ENCODE measurements around the gene A2M.

A2M gene

DNA sequence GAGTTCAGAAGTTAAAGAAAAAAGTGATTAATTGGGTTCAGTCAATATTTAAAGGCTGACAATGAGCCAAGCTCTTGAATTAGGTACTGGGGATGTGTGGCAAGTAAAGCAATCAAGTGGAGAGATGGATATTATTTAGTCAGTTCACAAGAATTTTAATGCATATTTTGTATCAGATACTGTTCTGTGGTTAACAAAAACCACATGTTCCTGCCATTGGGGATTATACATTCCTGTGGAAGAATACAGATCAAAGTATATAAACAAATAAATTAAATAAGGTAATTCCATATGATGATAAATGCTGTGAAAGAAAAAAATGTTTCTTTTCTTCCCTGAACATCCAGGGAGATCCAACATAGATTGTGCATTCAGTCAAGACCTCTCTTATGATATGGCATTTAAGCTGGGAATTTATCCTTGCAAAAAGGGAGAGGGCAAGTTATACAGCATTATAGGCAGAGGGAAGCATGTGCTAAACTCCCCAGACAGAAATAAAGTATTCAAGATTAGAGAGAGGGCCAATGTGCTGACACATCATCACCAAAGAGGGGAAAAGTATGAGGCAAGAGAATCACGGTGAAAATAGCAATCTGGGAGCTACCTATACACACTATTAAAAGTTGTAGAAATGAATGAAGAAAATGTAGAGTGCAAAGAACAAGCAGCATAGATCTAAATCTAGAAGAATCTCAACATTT is 17.6 kb upstream of the A2M start:
- Histone ChIP-seq H3K4me3 (ENCODE audit: low read length) (no peak overlapping the region), H3K27me3 (ENCODE audit: control insufficient read depth, insufficient read depth, low read length) (no peaks in the 10 kb centered on the region), H3K9ac (ENCODE audit: low read length) (no peak overlapping the region), H3K36me3 (ENCODE audit: control insufficient read depth, insufficient read depth, low read length) (no peaks in the 10 kb centered on the region), H3K27ac (ENCODE audit: low read depth, low read length) (no peak overlapping the region), H3K4me1 (ENCODE audit: control insufficient read depth, insufficient read depth, low read length) (no peaks in the 10 kb centered on the region)

- H3K36me3 ChIP-seq (ENCODE audit: control insufficient read depth, insufficient read depth, low read length) = no peaks in the 10 kb centered on the region
- no peaks in the 10 kb centered on the region for H3K27me3 ChIP-seq (ENCODE audit: control insufficient read depth, insufficient read depth, low read length)
- no peak overlapping the region for H3K9ac ChIP-seq (ENCODE audit: low read length)
- no peaks in the 10 kb centered on the region for H3K4me1 ChIP-seq (ENCODE audit: control insufficient read depth, insufficient read depth, low read length)
- H3K4me3 ChIP-seq (ENCODE audit: low read length) = no peak overlapping the region
- no peak overlapping the region for H3K27ac ChIP-seq (ENCODE audit: low read depth, low read length)
Observed at GRCh38 chr12:9132008-9132535, 16.4 kb upstream of the A2M start.

- Histone ChIP-seq H3K9ac (ENCODE audit: low read length) (no peak overlapping the region), H3K36me3 (ENCODE audit: control insufficient read depth, insufficient read depth, low read length) (no peaks in the 10 kb centered on the region), H3K4me1 (ENCODE audit: control insufficient read depth, insufficient read depth, low read length) (no peaks in the 10 kb centered on the region), H3K27ac (ENCODE audit: low read depth, low read length) (no peak overlapping the region), H3K27me3 (ENCODE audit: control insufficient read depth, insufficient read depth, low read length) (no peaks in the 10 kb centered on the region), H3K4me3 (ENCODE audit: low read length) (no peak overlapping the region)
Observed at GRCh38 chr12:9130244-9130643, 14.5 kb upstream of the A2M start.

DNA sequence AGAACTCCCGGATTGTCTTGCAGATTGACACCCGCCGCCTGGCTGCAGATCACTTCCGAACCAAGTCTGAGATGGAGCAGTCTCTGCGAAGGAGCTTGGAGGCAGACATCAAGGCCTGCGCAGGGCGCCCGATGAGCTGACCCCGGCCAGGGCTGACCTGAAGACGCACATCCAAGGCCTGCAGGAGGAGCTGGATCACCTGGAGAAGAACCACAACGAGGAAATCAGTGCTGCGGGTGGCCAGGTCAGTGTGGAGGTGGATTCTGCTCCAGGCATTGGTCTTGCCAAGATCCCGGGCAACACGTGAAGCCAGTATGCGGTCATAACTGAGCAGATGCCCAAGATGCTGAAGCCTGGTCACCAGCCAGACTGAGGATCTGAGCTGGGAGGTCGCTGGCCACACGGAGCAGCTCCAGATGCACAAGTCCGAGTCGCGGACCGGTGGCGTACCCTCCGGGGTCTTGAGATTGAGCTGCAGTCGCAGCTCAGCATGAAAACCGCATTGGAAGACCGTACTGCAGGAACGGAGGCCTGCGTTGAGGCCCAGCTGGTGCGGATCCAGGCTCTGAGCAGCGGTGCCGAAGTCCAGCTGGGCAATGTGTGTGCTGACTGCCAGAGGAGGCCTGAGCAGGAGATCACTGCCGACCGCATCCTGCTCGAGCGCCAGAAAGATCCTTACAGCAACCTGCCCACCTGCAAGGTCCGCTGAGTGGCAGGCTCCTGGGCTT is 12.4 kb upstream of the A2M start:
- no peak overlapping the region for H3K4me3 ChIP-seq (ENCODE audit: low read length)

DNA sequence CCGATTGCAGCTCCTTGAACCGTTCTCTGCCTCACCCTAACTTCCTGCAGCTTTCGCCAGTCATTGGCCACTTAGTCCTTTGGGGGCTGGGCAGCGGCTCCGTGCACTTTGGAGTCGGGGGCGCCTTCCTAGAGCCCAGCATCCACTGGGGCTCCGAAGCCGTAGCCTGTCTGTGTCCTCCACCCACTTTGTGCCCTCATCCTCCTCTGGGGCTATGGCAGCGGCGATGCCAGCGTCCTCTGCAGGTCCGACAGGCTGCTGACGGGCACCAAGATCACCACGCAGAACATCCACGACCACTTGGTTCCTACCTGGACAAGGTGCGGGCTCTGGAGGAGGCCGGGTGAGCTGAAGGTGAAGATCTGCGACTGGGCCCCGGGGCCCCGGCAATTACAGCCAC is 11.8 kb upstream of the A2M start:
- Histone ChIP-seq H3K27me3 (ENCODE audit: control insufficient read depth, insufficient read depth, low read length) (no peaks in the 10 kb centered on the region), H3K27ac (ENCODE audit: low read depth, low read length) (no peak overlapping the region), H3K36me3 (ENCODE audit: control insufficient read depth, insufficient read depth, low read length) (no peaks in the 10 kb centered on the region), H3K9ac (ENCODE audit: low read length) (no peak overlapping the region), H3K4me3 (ENCODE audit: low read length) (no peak overlapping the region), H3K4me1 (ENCODE audit: control insufficient read depth, insufficient read depth, low read length) (no peaks in the 10 kb centered on the region)

More for the DNA sequence above, 12.4 kb upstream of the A2M start:
- Histone ChIP-seq H3K27ac (ENCODE audit: low read depth, low read length) (no peak overlapping the region), H3K9ac (ENCODE audit: low read length) (no peak overlapping the region), H3K27me3 (ENCODE audit: control insufficient read depth, insufficient read depth, low read length) (no peaks in the 10 kb centered on the region), H3K4me1 (ENCODE audit: control insufficient read depth, insufficient read depth, low read length) (no peaks in the 10 kb centered on the region), H3K36me3 (ENCODE audit: control insufficient read depth, insufficient read depth, low read length) (no peaks in the 10 kb centered on the region)

- Histone ChIP-seq H3K9ac (ENCODE audit: low read length) (no peak overlapping the region), H3K4me3 (ENCODE audit: low read length) (no peak overlapping the region), H3K27me3 (ENCODE audit: control insufficient read depth, insufficient read depth, low read length) (no peaks in the 10 kb centered on the region), H3K4me1 (ENCODE audit: control insufficient read depth, insufficient read depth, low read length) (no peaks in the 10 kb centered on the region), H3K27ac (ENCODE audit: low read depth, low read length) (no peak overlapping the region), H3K36me3 (ENCODE audit: control insufficient read depth, insufficient read depth, low read length) (no peaks in the 10 kb centered on the region)
Observed at GRCh38 chr12:9124383-9125031, 8.8 kb upstream of the A2M start.

DNA sequence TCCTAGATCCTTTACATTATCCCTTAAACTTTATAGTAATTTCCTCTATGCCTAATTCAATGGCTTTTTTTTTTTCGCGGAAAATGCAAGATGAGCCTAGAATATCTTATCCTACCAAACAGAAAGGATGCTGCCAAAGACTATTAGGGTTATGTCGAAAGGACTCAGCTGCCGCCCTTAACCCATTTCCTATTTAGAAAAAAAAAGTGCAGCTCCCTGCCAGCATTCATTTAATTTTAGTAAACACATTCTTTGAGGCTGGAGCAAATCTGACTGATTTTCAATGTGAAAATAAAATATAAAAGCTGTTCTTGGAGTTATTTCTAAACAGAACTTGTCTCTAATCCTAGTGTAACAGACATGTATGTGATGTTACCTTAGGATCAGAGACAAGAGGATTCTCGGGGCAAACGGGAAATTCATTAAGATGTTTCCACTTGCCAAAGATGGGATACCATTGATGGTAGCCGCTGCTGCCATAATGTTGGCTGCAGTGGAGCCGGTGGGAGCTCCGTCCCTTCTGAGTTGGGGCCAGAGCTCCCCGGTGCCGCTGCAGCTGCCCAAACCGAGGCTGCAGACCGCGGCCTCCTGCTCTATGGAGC is 8.2 kb upstream of the A2M start:
- no peak overlapping the region for H3K9ac ChIP-seq (ENCODE audit: low read length)
- no peaks in the 10 kb centered on the region for H3K36me3 ChIP-seq (ENCODE audit: control insufficient read depth, insufficient read depth, low read length)
- H3K27ac ChIP-seq (ENCODE audit: low read depth, low read length) = no peak overlapping the region
- no peaks in the 10 kb centered on the region for H3K27me3 ChIP-seq (ENCODE audit: control insufficient read depth, insufficient read depth, low read length)
- peak overlapping the region; percentile 26 for H3K4me3 ChIP-seq (ENCODE audit: low read length)
- no peaks in the 10 kb centered on the region for H3K4me1 ChIP-seq (ENCODE audit: control insufficient read depth, insufficient read depth, low read length)

- Histone ChIP-seq H3K4me1 (ENCODE audit: control insufficient read depth, insufficient read depth, low read length) (peaks cover 10% of the 10 kb centered on the region), H3K36me3 (ENCODE audit: control insufficient read depth, insufficient read depth, low read length) (no peaks in the 10 kb centered on the region), H3K9ac (ENCODE audit: low read length) (no peak overlapping the region), H3K27ac (ENCODE audit: low read depth, low read length) (no peak overlapping the region), H3K4me3 (ENCODE audit: low read length) (no peak overlapping the region), H3K27me3 (ENCODE audit: control insufficient read depth, insufficient read depth, low read length) (no peaks in the 10 kb centered on the region)
Observed at GRCh38 chr12:9122091-9122609, 6.4 kb upstream of the A2M start.

DNA sequence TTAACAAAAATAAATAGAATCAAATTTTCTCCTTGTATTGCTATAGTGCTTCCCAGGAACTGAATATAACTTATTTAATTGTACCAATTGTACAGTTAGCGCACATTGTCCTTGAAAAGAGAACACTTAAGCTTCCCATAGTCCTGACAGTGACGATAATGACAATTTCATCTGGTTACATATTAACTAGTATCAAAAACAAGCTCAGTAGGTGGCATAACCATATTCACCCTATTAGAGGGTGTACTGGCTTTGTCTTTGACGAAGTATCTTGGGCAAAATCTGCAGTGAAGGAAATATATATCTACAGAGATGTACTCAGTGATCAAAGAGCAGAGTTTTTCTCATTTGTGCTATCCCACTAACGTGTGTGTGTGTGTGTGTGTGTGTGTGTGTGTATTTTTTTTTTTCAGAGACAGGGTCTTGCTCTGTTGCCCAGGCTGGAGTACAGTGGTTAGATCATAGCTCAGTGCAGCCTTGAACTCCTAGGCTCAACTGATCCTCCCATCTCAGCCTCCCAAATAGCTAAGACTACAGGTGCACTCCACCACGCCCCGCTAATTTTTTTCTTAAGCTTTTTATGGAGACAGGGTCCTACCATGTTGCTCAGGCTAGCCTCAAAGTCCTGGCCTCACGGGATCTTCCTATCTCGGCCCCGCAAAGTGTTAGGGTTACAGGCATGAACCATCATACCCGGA is 4.9 kb upstream of the A2M start:
- no peaks in the 10 kb centered on the region for H3K27me3 ChIP-seq (ENCODE audit: control insufficient read depth, insufficient read depth, low read length)
- no peak overlapping the region for H3K9ac ChIP-seq (ENCODE audit: low read length)
- H3K27ac ChIP-seq (ENCODE audit: low read depth, low read length) = no peak overlapping the region
- no peak overlapping the region for H3K4me3 ChIP-seq (ENCODE audit: low read length)
- H3K4me1 ChIP-seq (ENCODE audit: control insufficient read depth, insufficient read depth, low read length) = peaks cover 16% of the 10 kb centered on the region
- H3K36me3 ChIP-seq (ENCODE audit: control insufficient read depth, insufficient read depth, low read length) = no peaks in the 10 kb centered on the region

DNA sequence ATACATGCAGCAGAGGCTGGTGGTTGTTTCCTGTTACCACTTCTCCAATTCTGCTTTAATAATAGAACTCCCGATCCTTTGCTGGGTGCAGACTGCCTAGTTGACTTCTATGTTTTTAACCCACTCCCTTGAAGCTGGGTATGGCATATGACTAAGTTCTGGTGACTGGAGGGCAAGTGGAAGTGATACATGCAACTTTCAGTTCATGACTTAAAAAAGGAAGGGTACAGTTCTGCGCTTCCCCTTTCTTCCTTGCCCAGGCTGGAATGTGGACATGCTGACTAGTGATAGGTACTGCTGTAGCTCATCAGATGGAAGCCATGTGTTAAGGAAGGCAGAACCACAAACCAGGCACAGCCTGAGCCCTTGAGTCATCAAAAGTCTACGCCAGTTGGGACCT is 2.4 kb upstream of the A2M start:
- H3K27ac ChIP-seq (ENCODE audit: low read depth, low read length) = peak overlapping the region; percentile 62
- H3K9ac ChIP-seq (ENCODE audit: low read length) = no peak overlapping the region
- no peaks in the 10 kb centered on the region for H3K27me3 ChIP-seq (ENCODE audit: control insufficient read depth, insufficient read depth, low read length)
- peaks cover 16% of the 10 kb centered on the region for H3K4me1 ChIP-seq (ENCODE audit: control insufficient read depth, insufficient read depth, low read length)
- peak overlapping the region; percentile 30 for H3K4me3 ChIP-seq (ENCODE audit: low read length)
- H3K36me3 ChIP-seq (ENCODE audit: control insufficient read depth, insufficient read depth, low read length) = no peaks in the 10 kb centered on the region

GRCh38 chr12:9114946-9115345 is 773 bp downstream of the A2M start:
- Histone ChIP-seq H3K9ac (ENCODE audit: low read length) (no peak overlapping the region), H3K4me1 (ENCODE audit: control insufficient read depth, insufficient read depth, low read length) (peaks cover 16% of the 10 kb centered on the region), H3K27me3 (ENCODE audit: control insufficient read depth, insufficient read depth, low read length) (no peaks in the 10 kb centered on the region), H3K4me3 (ENCODE audit: low read length) (peak overlapping the region; percentile 16), H3K36me3 (ENCODE audit: control insufficient read depth, insufficient read depth, low read length) (no peaks in the 10 kb centered on the region), H3K27ac (ENCODE audit: low read depth, low read length) (peak overlapping the region; percentile 86)

DNA sequence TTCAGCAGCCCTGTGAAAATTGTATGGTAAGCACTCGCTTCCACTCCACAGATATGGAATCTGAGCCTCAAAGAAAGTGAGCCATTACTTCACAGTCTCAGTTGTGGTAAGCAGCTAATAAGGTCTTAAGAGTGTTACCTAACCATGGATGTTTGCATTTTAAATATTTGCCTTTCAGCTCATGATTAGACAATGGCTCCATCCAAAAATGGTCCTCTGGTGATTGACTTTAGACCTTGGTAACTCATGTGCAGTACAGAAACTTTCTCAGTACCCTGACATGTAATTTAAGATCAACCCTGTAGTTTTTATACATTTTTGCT is 1.8 kb downstream of the A2M start:
- H3K36me3 ChIP-seq (ENCODE audit: control insufficient read depth, insufficient read depth, low read length) = no peaks in the 10 kb centered on the region
- no peak overlapping the region for H3K27ac ChIP-seq (ENCODE audit: low read depth, low read length)
- H3K9ac ChIP-seq (ENCODE audit: low read length) = no peak overlapping the region
- H3K4me3 ChIP-seq (ENCODE audit: low read length) = peak overlapping the region; percentile 57
- no peaks in the 10 kb centered on the region for H3K27me3 ChIP-seq (ENCODE audit: control insufficient read depth, insufficient read depth, low read length)
- peaks cover 16% of the 10 kb centered on the region for H3K4me1 ChIP-seq (ENCODE audit: control insufficient read depth, insufficient read depth, low read length)
